ENCODE data around the gene MYBPC2.

GRCh38 chr19:50495020-50495531 lies 62.4 kb downstream of the MYBPC2 start:
- no peak for TF ChIP-seq CTCF (IDR thresholded peaks at IDR 0.05)
- TF ChIP-seq POLR2A (IDR thresholded peaks at IDR 0.05) = no peak
- TF ChIP-seq EP300 (IDR thresholded peaks at IDR 0.05) = no peak

Data from tibial nerve (tissue), 4 donors.